A673 (cell line): ENCODE measurements around the gene HNRNPCL1. TPM values are rescaled to one million over a fixed set of nuclear protein-coding genes. Genes with fewer than 3 reads are reported as not detected.
"Not testable (repeated sequence)": the region's sequence is repeated elsewhere in the genome, so short reads cannot be mapped to it uniquely, and the experiment has no call there.

Experiments used
- Bru-seq: library from RNA; stranded (reverse); fragments of 400-500 nt; gene quantifications from one replicate; lab custom pipeline; 2021; lab: Mats Ljungman, UMichigan
- BruChase-seq, 2 experiments: library from RNA; stranded (reverse); fragments of 400-500 nt; gene quantifications; one replicate each; lab custom pipeline; 2021; lab: Mats Ljungman, UMichigan
- BruUV-seq: library from RNA; stranded (reverse); fragments of 400-500 nt; replicated peaks from 2 replicates; lab custom pipeline; 2021; lab: Mats Ljungman, UMichigan
- CTCF ChIA-PET: fragments of 300-600 bp; sonication (Branson Sonifier 250); formaldehyde crosslinking; loops from one replicate; lab custom pipeline; 2022; ENCODE audit warnings: antibody characterized with exemption; lab: Charles Lee
- POLR2A ChIA-PET: fragments of 300-600 bp; sonication (Branson Sonifier 250); formaldehyde crosslinking; loops from one replicate; lab custom pipeline; 2022; ENCODE audit warnings: antibody characterized with exemption; ENCODE audit not compliant: low non-redundant PET; lab: Charles Lee
- DNase-seq: peaks from one replicate; pipeline ENCODE4 v3.0.0-alpha.2; 2015; ENCODE audit warnings: low spot score
- H3K27ac ChIP-seq: fragments of 200-600 bp; sonication (generic); 2 replicates; pipeline ENCODE4 v1.5.1; 2016; ENCODE audit warnings: mixed run types, low read depth, mild to moderate bottlenecking, mixed read lengths, antibody characterized with exemption, low read length; ENCODE audit not compliant: poor library complexity, severe bottlenecking
- H3K27me3 ChIP-seq: fragments of 200-600 bp; sonication (generic); replicated peaks from 2 replicates; pipeline ENCODE4 v1.6.1; 2017; ENCODE audit warnings: mixed run types, low read depth, mild to moderate bottlenecking, mixed read lengths, antibody characterized with exemption, low read length; ENCODE audit not compliant: insufficient read depth, poor library complexity
- H3K36me3 ChIP-seq: fragments of 200-600 bp; sonication (generic); 2 replicates; pipeline ENCODE4 v1.6.1; 2016; ENCODE audit warnings: mixed run types, mild to moderate bottlenecking, mixed read lengths, antibody characterized with exemption, low read length; ENCODE audit not compliant: insufficient read depth, poor library complexity, severe bottlenecking
- H3K4me1 ChIP-seq: fragments of 200-600 bp; sonication (generic); 2 replicates; pipeline ENCODE4 v1.6.1; 2017; ENCODE audit warnings: mixed run types, mild to moderate bottlenecking, mixed read lengths, antibody characterized with exemption, low read length; ENCODE audit not compliant: insufficient read depth, poor library complexity, severe bottlenecking
- H3K4me3 ChIP-seq: fragments of 200-600 bp; sonication (generic); 2 replicates; pipeline ENCODE4 v1.5.1; 2016; ENCODE audit warnings: low read depth, mixed run types, mild to moderate bottlenecking, mixed read lengths, low read length; ENCODE audit not compliant: poor library complexity, severe bottlenecking
- H3K9me3 ChIP-seq: fragments of 200-600 bp; sonication (generic); 2 replicates; pipeline ENCODE4 v1.6.1; 2016; ENCODE audit warnings: mixed run types, low read depth, mild to moderate bottlenecking, mixed read lengths, antibody characterized with exemption, low read length; ENCODE audit not compliant: poor library complexity, severe bottlenecking
- intact Hi-C: fragments of 100-400 bp; cut with micrococcal nuclease; formaldehyde crosslinking; loops from one replicate; pipeline ENCODE4 v1.10.0; 2022; ENCODE audit not compliant: unreplicated experiment
- long read RNA-seq: library from polyadenylated mRNA; stranded (forward); transcript quantifications from one replicate; pipeline ENCODE4 v2.0.0, GENCODE V29; 2022
- total RNA-seq: library from RNA; stranded (reverse); gene quantifications from 2 replicates; pipeline ENCODE4 v1.2.3, GENCODE V29; 2021

HNRNPCL1 gene
- total RNA-seq (not detected in 2 replicates), Bru-seq, nascent RNA (not detected), BruChase-seq, experiment 1, labeled RNA remaining after a 2-hour chase (percentile 16 among the genes with signal in this experiment), BruChase-seq, experiment 2, labeled RNA remaining after a 6-hour chase (not detected)
- long read RNA-seq: 0 reads

GRCh38 chr1:12848620-12849019, at the start of gene HNRNPCL1:
HNRNPCL1 (minus strand) TSS chr1:12848720; CDS start chr1:12848289, 431 bp downstream.
- H3K9me3 ChIP-seq, H3K27ac ChIP-seq, H3K4me3 ChIP-seq, H3K36me3 ChIP-seq, BruUV-seq, intact Hi-C loops, CTCF ChIA-PET, H3K27me3 ChIP-seq, H3K4me1 ChIP-seq, POLR2A ChIA-PET, DNase-seq: not testable (repeated sequence)

- H3K4me3 ChIP-seq, H3K9me3 ChIP-seq, DNase-seq, H3K36me3 ChIP-seq, BruUV-seq, CTCF ChIA-PET, intact Hi-C loops, H3K4me1 ChIP-seq, H3K27ac ChIP-seq, H3K27me3 ChIP-seq, POLR2A ChIA-PET: not testable (repeated sequence)
Observed at GRCh38 chr1:12898170-12898569, 49.6 kb upstream of the HNRNPCL1 start, which contains the start of gene PRAMEF10. PRAMEF10 (minus strand) TSS chr1:12898270; CDS start chr1:12895847, 2,423 bp downstream.

- H3K27me3 ChIP-seq, H3K4me1 ChIP-seq, H3K4me3 ChIP-seq, BruUV-seq, CTCF ChIA-PET, DNase-seq, intact Hi-C loops, H3K27ac ChIP-seq, H3K36me3 ChIP-seq, H3K9me3 ChIP-seq, POLR2A ChIA-PET: not testable (repeated sequence)
Observed at GRCh38 chr1:12886101-12886500, 37.6 kb upstream of the HNRNPCL1 start, which contains the start of gene PRAMEF4. PRAMEF4 (minus strand) TSS chr1:12886201; CDS start chr1:12883394, 2,807 bp downstream.

- DNase-seq, H3K36me3 ChIP-seq, H3K27ac ChIP-seq, H3K9me3 ChIP-seq, H3K4me3 ChIP-seq, POLR2A ChIA-PET, CTCF ChIA-PET, intact Hi-C loops, H3K4me1 ChIP-seq, H3K27me3 ChIP-seq, BruUV-seq: not testable (repeated sequence)
Observed at GRCh38 chr1:12878453-12878852, 29.9 kb upstream of the HNRNPCL1 start.

- CTCF ChIA-PET, H3K4me1 ChIP-seq, intact Hi-C loops: not testable (repeated sequence)
Observed at GRCh38 chr1:12863131-12863880, 14.8 kb upstream of the HNRNPCL1 start.

GRCh38 chr1:12856786-12857185, 8.3 kb upstream of the HNRNPCL1 start, which contains the start of gene PRAMEF2:
PRAMEF2 (plus strand) TSS chr1:12857086; CDS start chr1:12859010, 1,924 bp downstream.
- CTCF ChIA-PET, DNase-seq, H3K27me3 ChIP-seq, H3K9me3 ChIP-seq, BruUV-seq, intact Hi-C loops, H3K36me3 ChIP-seq, H3K27ac ChIP-seq, POLR2A ChIA-PET, H3K4me3 ChIP-seq, H3K4me1 ChIP-seq: not testable (repeated sequence)

More at GRCh38 chr1:12863131-12863880, 14.8 kb upstream of the HNRNPCL1 start:
- H3K9me3 ChIP-seq, H3K27me3 ChIP-seq, H3K27ac ChIP-seq, H3K4me3 ChIP-seq, POLR2A ChIA-PET, DNase-seq, BruUV-seq, H3K36me3 ChIP-seq: not testable (repeated sequence)
